GM21360 (cell line): ENCODE results near the gene GCNA.
"Not testable (repeated sequence)": the region's sequence is repeated elsewhere in the genome, so short reads cannot be mapped to it uniquely, and the experiment has no call there.

Experiments
- ATAC-seq: cut with Tn5 transposase; IDR thresholded peaks from one replicate; pipeline ENCODE4 v1.9.1; 2021; ENCODE audit warnings: mild to moderate bottlenecking, moderate library complexity; ENCODE audit not compliant: unreplicated experiment

GCNA gene

GRCh38 chrX:71556036-71556435, 22.2 kb upstream of the GCNA start:
- no peak for ATAC-seq

- ATAC-seq: no peak
Measured at GRCh38 chrX:71558920-71559319, 19.3 kb upstream of the GCNA start.

GRCh38 chrX:71559773-71560172, 18.5 kb upstream of the GCNA start:
- not testable (repeated sequence) for ATAC-seq

GRCh38 chrX:71563921-71564320, 14.3 kb upstream of the GCNA start:
- no peak for ATAC-seq

DNA sequence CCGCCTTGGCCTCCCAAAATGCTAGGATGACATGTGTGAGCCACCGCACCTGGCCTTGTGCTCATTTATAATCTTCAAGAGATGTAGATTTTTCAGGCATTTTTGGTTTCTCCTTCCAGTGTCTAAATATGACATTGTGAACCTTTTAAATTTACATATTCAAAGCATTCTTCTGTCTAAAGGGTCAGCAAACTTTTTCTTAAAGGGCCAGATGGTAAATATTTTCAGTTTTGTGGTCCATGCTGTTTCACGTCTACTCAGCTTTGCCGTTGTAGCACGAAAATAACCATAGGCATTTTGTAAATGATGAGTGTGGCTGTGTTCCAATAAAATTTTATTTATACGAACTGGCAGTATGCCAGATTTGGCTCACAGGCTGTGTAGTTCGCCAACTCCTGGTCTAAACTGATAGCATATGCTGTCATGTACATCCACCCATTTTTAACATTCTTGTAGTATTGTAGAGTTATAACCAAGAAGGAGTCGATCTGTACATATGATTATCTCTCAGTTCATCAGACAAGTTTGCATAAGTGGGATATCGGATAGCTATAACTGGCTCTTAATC, 12.7 kb upstream of the GCNA start:
- no peak for ATAC-seq

DNA sequence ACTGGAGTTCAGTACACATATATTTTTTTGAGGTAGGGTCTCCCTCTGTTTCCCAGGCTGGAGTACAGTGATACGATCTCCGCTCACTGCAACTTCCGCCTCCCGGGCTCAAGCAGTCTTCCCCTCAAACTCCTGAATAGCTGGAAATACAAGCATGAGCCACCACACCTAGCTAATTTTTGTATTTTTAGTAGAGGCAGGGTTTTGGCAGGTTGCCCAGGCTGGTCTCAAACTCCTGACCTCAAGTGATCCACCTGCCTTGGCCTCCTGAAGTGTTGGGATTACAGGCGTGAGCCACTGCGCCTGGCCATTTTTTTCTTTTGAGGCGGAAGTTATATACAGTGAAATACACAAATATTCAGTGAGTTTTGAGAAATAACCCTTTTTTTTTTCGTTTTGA, 6.8 kb upstream of the GCNA start:
- ATAC-seq: not testable (repeated sequence)

- no peak for ATAC-seq
Measured at GRCh38 chrX:71573590-71573989, 4.6 kb upstream of the GCNA start.

- no peak for ATAC-seq
Measured at GRCh38 chrX:71577682-71578081, 555 bp upstream of the GCNA start.

- ATAC-seq: no peak
Measured at GRCh38 chrX:71579136-71579989, 1.1 kb downstream of the GCNA start.

DNA sequence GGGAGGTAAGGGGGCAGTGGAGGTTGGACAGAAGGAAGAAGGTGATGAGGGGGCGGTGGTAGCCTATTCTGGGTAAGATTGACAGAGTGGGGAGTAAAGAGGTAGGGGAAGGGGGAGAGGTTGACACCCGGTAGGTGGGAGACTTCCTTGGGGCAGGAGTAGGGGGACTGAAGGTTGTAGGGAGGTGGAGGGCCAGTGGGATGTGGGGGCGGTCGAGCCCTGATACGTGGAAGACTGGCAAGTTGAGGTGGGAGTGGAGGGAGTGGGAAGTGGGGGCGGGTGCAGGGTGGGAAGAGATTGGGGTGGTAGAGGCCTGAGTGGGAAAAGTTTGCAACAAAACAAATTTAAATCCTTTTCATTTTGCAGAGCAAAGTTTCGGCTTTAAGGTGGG, 1.7 kb downstream of the GCNA start:
- no peak for ATAC-seq

DNA sequence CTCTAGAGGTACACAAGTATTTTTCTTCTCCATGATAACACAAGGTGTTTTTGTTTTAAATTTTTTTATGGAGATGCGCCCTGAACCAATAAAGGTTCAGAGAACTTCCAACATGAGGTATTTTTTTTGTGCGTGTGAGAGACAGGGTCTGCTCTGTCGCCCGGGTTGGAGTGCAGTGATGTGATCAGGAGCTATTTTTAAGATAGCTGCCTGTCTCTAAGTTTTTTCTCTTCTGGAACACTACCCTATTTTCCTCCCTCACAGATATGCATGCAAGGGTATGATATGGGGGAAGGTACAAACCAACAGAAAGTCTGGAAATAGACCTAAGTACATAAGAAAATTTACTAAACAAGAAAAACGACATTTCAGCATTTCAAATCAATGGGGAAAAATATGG, 3.0 kb downstream of the GCNA start:
- ATAC-seq: no peak

DNA sequence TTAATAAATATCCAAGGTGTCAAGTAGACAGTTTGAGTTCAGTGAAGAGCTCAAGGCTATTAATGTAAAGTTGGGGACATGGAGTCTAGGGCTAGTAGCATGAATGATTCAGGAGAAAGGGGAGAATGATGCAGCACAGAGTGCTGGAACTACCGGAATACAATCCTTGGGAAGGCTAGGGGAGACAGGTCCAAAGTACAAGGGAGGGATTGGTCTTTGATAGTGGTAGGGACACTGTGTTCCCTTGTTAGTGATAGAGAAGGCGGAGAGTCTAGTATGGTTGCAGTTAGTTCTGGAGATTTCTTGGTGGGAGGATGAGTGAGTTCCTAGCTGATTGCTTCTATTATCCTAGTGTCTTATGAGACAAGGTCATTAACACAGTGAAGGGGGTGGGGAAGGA, 8.7 kb downstream of the GCNA start:
- no peak for ATAC-seq

GRCh38 chrX:71593210-71593609, 15.0 kb downstream of the GCNA start:
- not testable (repeated sequence) for ATAC-seq

- no peak for ATAC-seq
Measured at GRCh38 chrX:71599965-71600364, 21.7 kb downstream of the GCNA start.

GRCh38 chrX:71603618-71604017, 25.4 kb downstream of the GCNA start:
- ATAC-seq: no peak

DNA sequence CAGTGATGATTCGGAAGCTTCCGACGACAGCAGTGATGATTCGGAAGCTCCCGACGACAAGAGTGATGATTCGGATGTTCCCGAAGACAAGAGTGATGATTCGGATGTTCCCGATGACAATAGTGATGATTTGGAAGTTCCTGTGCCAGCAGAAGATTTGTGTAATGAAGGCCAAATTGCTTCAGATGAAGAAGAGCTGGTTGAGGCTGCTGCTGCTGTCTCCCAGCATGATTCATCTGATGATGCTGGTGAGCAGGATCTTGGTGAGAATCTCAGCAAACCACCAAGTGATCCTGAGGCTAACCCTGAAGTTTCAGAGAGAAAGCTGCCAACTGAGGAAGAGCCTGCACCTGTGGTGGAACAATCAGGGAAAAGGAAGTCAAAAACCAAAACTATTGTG, 25.9 kb downstream of the GCNA start:
- no peak for ATAC-seq

DNA sequence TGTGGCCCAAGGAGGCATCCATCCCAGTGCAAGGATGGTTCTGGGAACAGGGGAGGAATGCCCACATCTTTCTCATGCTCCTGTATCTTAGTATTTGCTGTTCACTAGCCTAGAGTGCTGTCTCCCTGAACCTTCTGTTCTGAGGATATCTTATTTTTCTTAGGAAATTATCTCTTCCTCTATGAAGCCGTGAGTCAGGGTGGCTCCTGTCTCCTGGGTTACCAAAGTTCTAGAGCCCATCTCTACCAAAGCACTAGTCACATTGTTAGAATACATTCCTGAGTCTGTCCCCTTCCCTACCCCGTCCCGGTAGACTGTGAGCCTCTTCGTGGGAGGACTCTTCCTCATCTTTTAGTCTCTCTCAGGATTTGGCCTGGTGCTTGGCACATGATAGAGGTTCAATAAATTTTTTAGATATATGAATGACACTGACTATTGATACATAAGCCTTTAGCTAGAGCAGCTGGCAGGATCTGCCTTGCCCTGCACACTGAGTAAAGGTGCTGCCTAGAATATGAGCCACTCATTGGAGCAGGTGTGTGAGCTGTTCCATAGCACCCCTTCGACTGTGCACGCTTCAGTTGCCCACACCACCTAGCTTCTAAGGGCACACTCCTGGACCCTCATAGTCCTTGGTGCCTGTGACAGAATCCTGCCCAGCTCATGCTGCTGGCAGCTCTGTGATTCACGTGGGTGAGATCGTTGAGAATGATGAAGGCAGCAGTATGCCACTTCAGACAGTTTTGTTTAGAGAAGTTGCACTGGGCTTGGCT, 26.7 kb downstream of the GCNA start:
- no peak for ATAC-seq

GRCh38 chrX:71606536-71607216, 28.4 kb downstream of the GCNA start:
- ATAC-seq: no peak

- no peak for ATAC-seq
Measured at GRCh38 chrX:71607488-71607887, 29.3 kb downstream of the GCNA start.

DNA sequence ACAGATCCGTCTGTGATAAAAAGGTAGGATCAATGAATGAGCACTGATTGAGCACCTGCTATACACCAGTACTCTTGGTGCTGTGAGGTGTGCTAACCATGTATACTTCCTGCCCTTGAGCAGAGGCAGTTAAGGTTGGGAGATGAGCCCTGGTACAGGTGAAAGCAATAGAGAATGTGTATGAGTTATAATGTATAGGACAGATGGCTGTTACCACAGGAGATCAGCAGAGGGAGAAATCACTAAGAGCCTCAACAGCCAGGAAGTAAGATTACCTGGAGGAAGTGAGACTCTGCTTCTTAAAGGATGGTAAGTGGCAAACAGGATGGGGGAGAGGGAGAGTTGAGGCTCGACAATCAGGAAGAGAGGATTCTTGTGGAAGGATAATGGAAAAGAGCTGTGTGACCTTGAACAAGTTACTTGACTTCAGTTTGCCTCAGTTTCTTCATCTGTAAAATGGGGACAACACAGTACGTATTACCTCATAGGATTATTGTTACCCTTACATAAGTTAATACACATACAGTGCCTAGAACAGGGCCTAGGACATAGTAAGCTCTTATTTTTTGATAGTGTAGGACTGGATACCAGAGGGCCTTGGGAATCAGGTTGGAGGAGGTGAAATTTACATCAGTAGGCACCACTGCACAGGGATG, 31.0 kb downstream of the GCNA start:
- ATAC-seq: no peak

GRCh38 chrX:71611736-71612135, 33.5 kb downstream of the GCNA start:
- not testable (repeated sequence) for ATAC-seq
